H9 (cell line): ENCODE data around the gene KRT34. TPM values are rescaled to one million over a fixed set of nuclear protein-coding genes. Genes with fewer than 3 reads are reported as not detected.

ENCODE experiments used
- DNase-seq: peaks from one replicate; pipeline ENCODE4 v3.0.0-alpha.2; 2017
- H2AFZ ChIP-seq: one replicate; pipeline ENCODE4 v1.6.1; 2013; ENCODE audit warnings: mild to moderate bottlenecking, low read length, control low read depth, moderate library complexity
- H2AK5ac ChIP-seq: 2 replicates; pipeline ENCODE4 v1.6.1; 2013; ENCODE audit warnings: low read length, control low read depth, mixed read lengths; ENCODE audit not compliant: insufficient read length
- H2BK120ac ChIP-seq: one replicate; pipeline ENCODE4 v1.6.1; 2013; ENCODE audit warnings: low read depth, mild to moderate bottlenecking, low read length, control low read depth, inconsistent platforms; ENCODE audit not compliant: poor library complexity, severe bottlenecking
- H2BK12ac ChIP-seq: 2 replicates; pipeline ENCODE4 v1.6.1; 2013; ENCODE audit warnings: low read length, control low read depth, mixed read lengths, low read depth; ENCODE audit not compliant: insufficient read length
- H2BK15ac ChIP-seq: 2 replicates; pipeline ENCODE4 v1.6.1; 2013; ENCODE audit warnings: low read depth, low read length, control low read depth
- H2BK20ac ChIP-seq: one replicate; pipeline ENCODE4 v1.6.1; 2013; ENCODE audit warnings: low read depth, mild to moderate bottlenecking, low read length, control low read depth, inconsistent platforms; ENCODE audit not compliant: poor library complexity, severe bottlenecking
- H2BK5ac ChIP-seq: 2 replicates; pipeline ENCODE4 v1.6.1; 2013; ENCODE audit warnings: low read length, control low read depth, mixed read lengths; ENCODE audit not compliant: insufficient read length
- H3K14ac ChIP-seq: 2 replicates; pipeline ENCODE4 v1.6.1; 2013; ENCODE audit warnings: low read length, control low read depth; ENCODE audit not compliant: insufficient read depth
- H3K18ac ChIP-seq: 2 replicates; pipeline ENCODE4 v1.6.1; 2013; ENCODE audit warnings: low read depth, mild to moderate bottlenecking, mixed read lengths, low read length, control low read depth; ENCODE audit not compliant: insufficient read length
- H3K23ac ChIP-seq: 2 replicates; pipeline ENCODE4 v1.6.1; 2013; ENCODE audit warnings: low read length, control low read depth, mixed read lengths, low read depth; ENCODE audit not compliant: insufficient read length
- H3K23me2 ChIP-seq: 2 replicates; pipeline ENCODE4 v1.6.1; 2013; ENCODE audit warnings: low read depth, mild to moderate bottlenecking, mixed read lengths, low read length, control low read depth; ENCODE audit not compliant: insufficient read length, poor library complexity, severe bottlenecking
- H3K27ac ChIP-seq: 2 replicates; pipeline ENCODE4 v1.5.1; 2013; ENCODE audit warnings: low read length, control low read depth, mixed read lengths, low read depth; ENCODE audit not compliant: insufficient read length
- H3K27me3 ChIP-seq: 2 replicates; pipeline ENCODE4 v1.6.1; 2013; ENCODE audit warnings: low read length, control low read depth, inconsistent platforms; ENCODE audit not compliant: insufficient read depth
- H3K4ac ChIP-seq: 2 replicates; pipeline ENCODE4 v1.6.1; 2013; ENCODE audit warnings: low read depth, mild to moderate bottlenecking, control low read depth, inconsistent platforms, low read length, moderate library complexity
- H3K4me1 ChIP-seq: 2 replicates; pipeline ENCODE4 v1.6.1; 2013; ENCODE audit warnings: low read length, control low read depth, inconsistent platforms; ENCODE audit not compliant: insufficient read depth
- H3K4me2 ChIP-seq: 2 replicates; pipeline ENCODE4 v1.6.1; 2013; ENCODE audit warnings: low read length, control low read depth, mixed read lengths; ENCODE audit not compliant: insufficient read length, insufficient read depth
- H3K56ac ChIP-seq: 2 replicates; pipeline ENCODE4 v1.6.1; 2013; ENCODE audit warnings: low read depth, mild to moderate bottlenecking, mixed read lengths, low read length, control low read depth; ENCODE audit not compliant: insufficient read length
- H3K79me1 ChIP-seq: 2 replicates; pipeline ENCODE4 v1.6.1; 2013; ENCODE audit warnings: low read depth, mild to moderate bottlenecking, moderate library complexity, low read length, control low read depth, inconsistent platforms; ENCODE audit not compliant: insufficient read depth, poor library complexity, severe bottlenecking
- H3K79me2 ChIP-seq: 2 replicates; pipeline ENCODE4 v1.6.1; 2013; ENCODE audit warnings: low read length, control low read depth, inconsistent platforms; ENCODE audit not compliant: insufficient read depth
- H3K9ac ChIP-seq: 2 replicates; pipeline ENCODE4 v1.6.1; 2013; ENCODE audit warnings: low read length, control low read depth, mixed read lengths; ENCODE audit not compliant: insufficient read length; ENCODE audit errors: extremely low read depth
- H3K9me3 ChIP-seq: one replicate; pipeline ENCODE4 v1.6.1; 2013; ENCODE audit warnings: low read depth, low read length, inconsistent platforms; ENCODE audit not compliant: control insufficient read depth
- H3T11ph ChIP-seq: one replicate; pipeline ENCODE4 v1.6.1; 2013; ENCODE audit warnings: mild to moderate bottlenecking, low read length, control low read depth, inconsistent platforms
- H4K20me1 ChIP-seq: one replicate; pipeline ENCODE4 v1.6.1; 2013; ENCODE audit not compliant: control insufficient read depth, insufficient read length, insufficient read depth
- H4K5ac ChIP-seq: 2 replicates; pipeline ENCODE4 v1.6.1; 2013; ENCODE audit warnings: low read depth, mild to moderate bottlenecking, mixed read lengths, low read length, control low read depth; ENCODE audit not compliant: insufficient read length
- H4K8ac ChIP-seq: replicated peaks from 2 replicates; pipeline ENCODE4 v1.6.1; 2013; ENCODE audit warnings: low read length, control low read depth, mixed read lengths, low read depth; ENCODE audit not compliant: insufficient read length
- H4K91ac ChIP-seq: 2 replicates; pipeline ENCODE4 v1.6.1; 2013; ENCODE audit warnings: low read depth, mild to moderate bottlenecking, moderate library complexity, mixed read lengths, low read length, control low read depth; ENCODE audit not compliant: insufficient read length
- H3K27ac Mint-ChIP-seq, 3 experiments: 2 replicates in 2 of 3; 3 replicates in 1 of 3; pipeline ENCODE4 v1.8.0; 2020 to 2021; ENCODE audit warnings: mixed read lengths in 3 of 3, mild to moderate bottlenecking in 1 of 3, moderate library complexity in 1 of 3
- H3K27me3 Mint-ChIP-seq: 2 replicates; pipeline ENCODE4 v1.8.0; 2021; ENCODE audit warnings: low read depth, mild to moderate bottlenecking, moderate library complexity, mixed read lengths
- H3K36me3 Mint-ChIP-seq, 3 experiments: 2 replicates in 2 of 3; 3 replicates in 1 of 3; pipeline ENCODE4 v1.8.0; 2020 to 2021; ENCODE audit warnings: low read depth in 3 of 3, mixed read lengths in 3 of 3; ENCODE audit not compliant: insufficient read depth in 1 of 3
- H3K4me1 Mint-ChIP-seq, 2 experiments: 2 replicates each; pipeline ENCODE4 v1.8.0; 2020; ENCODE audit warnings: mixed read lengths in 2 of 2
- H3K4me3 Mint-ChIP-seq, 2 experiments: 2 replicates in 1 of 2; 3 replicates in 1 of 2; pipeline ENCODE4 v1.8.0; 2020 to 2021; ENCODE audit warnings: mild to moderate bottlenecking in 2 of 2, mixed read lengths in 2 of 2, moderate library complexity in 1 of 2
- H3K9me3 Mint-ChIP-seq, 2 experiments: 2 replicates in 1 of 2; 3 replicates in 1 of 2; pipeline ENCODE4 v1.8.0; 2020; ENCODE audit warnings: mild to moderate bottlenecking in 2 of 2, mixed read lengths in 2 of 2, moderate library complexity in 1 of 2
- CTCF ChIP-seq: fragments of 200-600 bp; sonication (generic); conservative IDR thresholded peaks from 3 replicates; pipeline ENCODE4 v1.8.0; 2021; ENCODE audit warnings: antibody characterized with exemption, mild to moderate bottlenecking
- WGBS: extraction: QIAGEN DNeasy Blood & Tissue Kit; methylation state at CpG from one replicate; pipeline ENCODE4 v1.1.7; 2013; ENCODE audit warnings: missing lambda C conversion rate, low lambda C conversion rate, mixed read lengths; ENCODE audit not compliant: insufficient read length; ENCODE audit errors: extremely low coverage; 5-methylcytosine and 5-hydroxymethylcytosine counted together
- total RNA-seq: library from RNA; stranded (reverse); gene quantifications from 2 replicates; pipeline ENCODE4 v1.2.1, GENCODE V29; 2021

KRT34 gene
- total RNA-seq, 1 experiment from 2014 or later, result not detected

DNA sequence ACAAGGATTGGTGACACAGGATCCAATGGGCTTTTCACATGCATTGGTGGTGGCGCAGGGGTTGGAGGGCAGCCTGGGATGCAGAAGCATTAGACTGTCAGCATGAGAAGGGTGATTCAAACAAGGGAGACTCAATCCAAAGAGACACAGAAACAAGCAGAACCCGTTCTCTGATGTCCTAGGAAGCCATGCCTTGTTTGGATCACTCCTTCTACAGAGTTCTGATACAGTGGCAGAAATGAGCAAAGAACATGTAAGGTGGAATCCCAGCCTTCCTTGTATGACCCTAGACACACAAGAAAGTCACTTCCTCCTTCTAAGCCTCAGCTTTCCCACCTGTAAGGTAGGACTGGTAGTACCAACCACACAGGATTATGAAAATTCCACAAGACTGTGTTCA is 18.2 kb downstream of the KRT34 start:
- no peak overlapping the region for H2BK5ac ChIP-seq
- no peaks in the 10 kb centered on the region for H3K23me2 ChIP-seq
- no peak overlapping the region for H3K9ac ChIP-seq
- no CpG with 5 or more reads among the region's 2 CpGs for WGBS
- no peak overlapping the region for H4K5ac ChIP-seq
- Mint-ChIP-seq H3K27me3 (peaks cover 7% of the 10 kb centered on the region), H3K9me3 (peaks cover 3 to 7% of the 10 kb centered on the region in 2 experiments; a peak in 3 of 5 replicates), H3K36me3 (no peaks in the 10 kb centered on the region), H3K4me3 (no peak overlapping the region), H3K4me1 (no peaks in the 10 kb centered on the region), H3K27ac (no peak overlapping the region; a peak in 1 of 7 replicates)
- no peak overlapping the region for H3K23ac ChIP-seq
- H2AK5ac ChIP-seq, result no peak overlapping the region
- no peaks in the 10 kb centered on the region for H3K4me1 ChIP-seq
- no peak overlapping the region for H2AFZ ChIP-seq
- H4K8ac ChIP-seq, result no peak overlapping the region
- no peak overlapping the region for H4K91ac ChIP-seq
- no peak overlapping the region for H3T11ph ChIP-seq
- H2BK15ac ChIP-seq, result no peak overlapping the region
- H3K56ac ChIP-seq, result no peak overlapping the region
- H3K18ac ChIP-seq, result no peak overlapping the region
- H2BK120ac ChIP-seq, result no peak overlapping the region
- H3K27me3 ChIP-seq, result no peaks in the 10 kb centered on the region
- no peak for DNase-seq
- H3K14ac ChIP-seq, result no peak overlapping the region
- H2BK12ac ChIP-seq, result no peak overlapping the region
- TF ChIP-seq CTCF, result no peak
- no peaks in the 10 kb centered on the region for H3K79me1 ChIP-seq
- H2BK20ac ChIP-seq, result no peak overlapping the region
- H3K27ac ChIP-seq, result no peak overlapping the region
- H3K4me2 ChIP-seq, result no peak overlapping the region
- H3K4ac ChIP-seq, result no peak overlapping the region
- no peaks in the 10 kb centered on the region for H4K20me1 ChIP-seq
- H3K79me2 ChIP-seq, result no peaks in the 10 kb centered on the region
- H3K9me3 ChIP-seq, result no peaks in the 10 kb centered on the region
